DOHH2 (cell line): ENCODE data around the gene PHACTR1.

Experiments used
- H3F3A ChIP-seq: fragments of 200-600 bp; sonication (generic), shearing (Covaris generic); 2 replicates; pipeline ENCODE4 v1.6.0; 2016; ENCODE audit warnings: antibody characterized with exemption, mild to moderate bottlenecking; ENCODE audit not compliant: control insufficient read depth, insufficient read depth
- H3K27ac ChIP-seq: fragments of 200-600 bp; sonication (generic); 2 replicates; pipeline ENCODE4 v1.5.1; 2014; ENCODE audit warnings: low read depth, mild to moderate bottlenecking, low read length, moderate library complexity
- H3K27me3 ChIP-seq: fragments of 200-600 bp; sonication (generic); 2 replicates; pipeline ENCODE4 v1.6.1; 2014; ENCODE audit warnings: mild to moderate bottlenecking, low read length, mixed read lengths; ENCODE audit not compliant: control insufficient read depth
- H3K36me3 ChIP-seq: fragments of 200-600 bp; sonication (generic); 2 replicates; pipeline ENCODE4 v1.6.1; 2014; ENCODE audit warnings: mild to moderate bottlenecking, low read length, moderate library complexity, mixed read lengths; ENCODE audit not compliant: control insufficient read depth
- H3K4me1 ChIP-seq: fragments of 200-600 bp; sonication (generic); 2 replicates; pipeline ENCODE4 v1.6.1; 2014; ENCODE audit warnings: mild to moderate bottlenecking, low read length, mixed read lengths; ENCODE audit not compliant: control insufficient read depth
- H3K4me2 ChIP-seq: fragments of 200-600 bp; sonication (generic); 2 replicates; pipeline ENCODE4 v1.6.0; 2014; ENCODE audit warnings: mild to moderate bottlenecking, low read length, moderate library complexity
- H3K4me3 ChIP-seq: fragments of 200-600 bp; sonication (generic); 2 replicates; pipeline ENCODE4 v1.5.1; 2014; ENCODE audit warnings: mild to moderate bottlenecking, low read length, mixed read lengths
- H3K79me2 ChIP-seq: fragments of 200-600 bp; sonication (generic); 2 replicates; pipeline ENCODE4 v1.6.1; 2014; ENCODE audit warnings: mild to moderate bottlenecking, low read length, mixed read lengths; ENCODE audit not compliant: control insufficient read depth
- H3K9me2 ChIP-seq: fragments of 200-600 bp; sonication (generic); replicated peaks from 2 replicates; pipeline ENCODE4 v1.6.1; 2014; ENCODE audit warnings: mild to moderate bottlenecking, low read length, mixed read lengths; ENCODE audit not compliant: control insufficient read depth
- H3K9me3 ChIP-seq: fragments of 200-600 bp; sonication (generic); 2 replicates; pipeline ENCODE4 v1.6.1; 2014; ENCODE audit warnings: antibody characterized with exemption, low read length, mixed read lengths; ENCODE audit not compliant: control insufficient read depth, insufficient read depth
- H4K20me1 ChIP-seq: fragments of 200-600 bp; sonication (generic); 2 replicates; pipeline ENCODE4 v1.6.0; 2014; ENCODE audit warnings: low read depth, mild to moderate bottlenecking, antibody characterized with exemption, low read length, moderate library complexity; ENCODE audit not compliant: control insufficient read depth, insufficient read depth
- CTCF ChIP-seq: fragments of 200-600 bp; sonication (generic); IDR thresholded peaks from one replicate; pipeline ENCODE4 v1.5.1; 2014; ENCODE audit warnings: antibody characterized with exemption, mild to moderate bottlenecking, low read depth, low read length; ENCODE audit not compliant: poor library complexity, severe bottlenecking
- EZH2phosphoT487 ChIP-seq: fragments of 200-600 bp; sonication (generic); IDR thresholded peaks from 2 replicates; pipeline ENCODE4 v1.6.1; 2017; ENCODE audit warnings: borderline replicate concordance, mild to moderate bottlenecking, antibody characterized with exemption, low read length, moderate library complexity, mixed read lengths

PHACTR1 gene

GRCh38 chr6:12873691-12874090 is 157.1 kb downstream of the PHACTR1 start:
- no peak overlapping the region for H3K4me2 ChIP-seq
- H3K9me3 ChIP-seq = no peaks in the 10 kb centered on the region
- no peaks in the 10 kb centered on the region for H3K79me2 ChIP-seq
- TF ChIP-seq EZH2phosphoT487 = no peak
- TF ChIP-seq CTCF = no peak
- no peaks in the 10 kb centered on the region for H3K9me2 ChIP-seq
- no peaks in the 10 kb centered on the region for H3K36me3 ChIP-seq
- H3K4me1 ChIP-seq = no peaks in the 10 kb centered on the region
- no peak overlapping the region for H3K4me3 ChIP-seq
- no peak overlapping the region for H3K27ac ChIP-seq
- H3K27me3 ChIP-seq = peaks cover 12% of the 10 kb centered on the region
- H4K20me1 ChIP-seq = no peaks in the 10 kb centered on the region
- H3F3A ChIP-seq = no peaks in the 10 kb centered on the region

DNA sequence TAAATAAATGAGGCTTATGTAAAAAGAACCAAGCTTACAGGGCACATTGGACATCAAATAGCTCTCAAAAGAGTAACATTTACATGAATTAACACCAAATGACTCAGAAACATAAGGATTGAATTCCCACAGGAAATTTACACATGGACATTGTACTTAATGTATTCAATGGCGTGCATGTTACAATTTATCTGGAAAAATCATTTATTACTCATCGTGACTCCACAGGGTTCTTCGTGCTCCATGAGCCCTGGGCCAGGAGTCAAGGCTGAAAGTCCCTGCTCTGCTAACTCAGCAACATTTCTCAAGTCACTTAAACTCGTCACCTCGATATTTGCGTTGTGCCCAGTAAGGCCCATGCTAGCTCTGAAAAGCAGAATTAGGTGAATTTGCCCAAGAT is 158.5 kb downstream of the PHACTR1 start:
- H3K4me2 ChIP-seq = no peak overlapping the region
- no peak overlapping the region for H3K4me3 ChIP-seq
- H3K79me2 ChIP-seq = no peaks in the 10 kb centered on the region
- H3K36me3 ChIP-seq = no peaks in the 10 kb centered on the region
- H3K27me3 ChIP-seq = peaks cover 20% of the 10 kb centered on the region
- no peaks in the 10 kb centered on the region for H3K4me1 ChIP-seq
- TF ChIP-seq EZH2phosphoT487 = no peak
- TF ChIP-seq CTCF = no peak
- H3F3A ChIP-seq = no peaks in the 10 kb centered on the region
- no peak overlapping the region for H3K27ac ChIP-seq
- H3K9me2 ChIP-seq = no peaks in the 10 kb centered on the region
- no peaks in the 10 kb centered on the region for H3K9me3 ChIP-seq
- H4K20me1 ChIP-seq = no peaks in the 10 kb centered on the region

DNA sequence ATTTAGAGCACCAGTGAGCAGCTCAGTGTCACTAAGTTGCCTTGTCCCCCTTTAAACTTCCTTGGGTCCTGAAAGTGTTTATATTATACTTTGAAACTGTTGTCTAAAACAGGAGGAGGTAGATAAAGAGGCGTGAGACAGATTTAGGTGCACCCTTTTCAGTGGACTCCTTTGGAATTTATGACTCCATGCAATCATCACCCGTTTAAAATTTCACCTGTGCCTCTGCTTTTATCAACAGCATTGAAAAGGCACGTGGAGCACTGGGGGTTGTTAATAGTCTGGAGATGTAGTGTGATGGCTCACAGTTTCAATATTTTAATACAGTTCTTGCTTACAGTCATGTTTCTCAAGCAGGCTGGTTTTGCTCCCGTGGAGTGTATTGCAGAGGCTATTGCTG is 162.2 kb downstream of the PHACTR1 start:
- no peaks in the 10 kb centered on the region for H3F3A ChIP-seq
- no peak for TF ChIP-seq CTCF
- TF ChIP-seq EZH2phosphoT487 = no peak
- no peak overlapping the region for H3K4me3 ChIP-seq
- H3K36me3 ChIP-seq = no peaks in the 10 kb centered on the region
- no peaks in the 10 kb centered on the region for H3K9me2 ChIP-seq
- no peaks in the 10 kb centered on the region for H3K4me1 ChIP-seq
- no peak overlapping the region for H3K27ac ChIP-seq
- no peaks in the 10 kb centered on the region for H3K79me2 ChIP-seq
- H4K20me1 ChIP-seq = no peaks in the 10 kb centered on the region
- H3K27me3 ChIP-seq = peaks cover 16% of the 10 kb centered on the region
- no peaks in the 10 kb centered on the region for H3K9me3 ChIP-seq
- H3K4me2 ChIP-seq = no peak overlapping the region
